ENCODE data around the gene PGBD5.

The PGBD5 gene

DNA sequence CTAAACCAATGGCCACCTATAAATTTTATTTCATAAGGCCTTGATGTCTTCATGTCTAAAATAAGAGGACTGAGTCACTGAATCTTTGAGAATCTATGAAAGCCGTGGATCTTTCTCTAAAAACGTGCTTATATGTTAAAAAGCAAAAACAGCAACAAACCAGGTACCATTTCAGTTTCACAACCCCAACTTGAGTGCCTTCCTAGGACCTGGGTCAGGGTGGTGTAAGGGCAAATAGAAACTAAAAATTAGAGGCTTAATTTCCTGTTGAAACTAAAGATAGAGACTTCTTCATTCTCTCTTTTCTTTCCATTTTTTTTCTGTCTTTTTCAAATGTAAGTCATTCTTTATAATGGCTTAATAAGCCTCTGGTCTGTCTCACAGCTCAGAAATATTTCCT lies 27.2 kb upstream of the PGBD5 start:
- H3K36me3 ChIP-seq (ENCODE audit: insufficient read depth, low read length), result no peaks in the 10 kb centered on the region
- no peak overlapping the region for H3K9ac ChIP-seq (ENCODE audit: low read length)
- no peak overlapping the region for H3K4me3 ChIP-seq (ENCODE audit: low read depth in 1 of 2, low read length in 2 of 2)
- H3K27me3 ChIP-seq (ENCODE audit: control insufficient read depth in 1 of 2, insufficient read depth in 2 of 2, low read length in 2 of 2), result no peaks in the 10 kb centered on the region
- no peak overlapping the region for H3K27ac ChIP-seq (ENCODE audit: low read depth, low read length)
- no peaks in the 10 kb centered on the region for H3K9me3 ChIP-seq (ENCODE audit: low read length)
- no peaks in the 10 kb centered on the region for H3K4me1 ChIP-seq (ENCODE audit: insufficient read depth, low read length)

DNA sequence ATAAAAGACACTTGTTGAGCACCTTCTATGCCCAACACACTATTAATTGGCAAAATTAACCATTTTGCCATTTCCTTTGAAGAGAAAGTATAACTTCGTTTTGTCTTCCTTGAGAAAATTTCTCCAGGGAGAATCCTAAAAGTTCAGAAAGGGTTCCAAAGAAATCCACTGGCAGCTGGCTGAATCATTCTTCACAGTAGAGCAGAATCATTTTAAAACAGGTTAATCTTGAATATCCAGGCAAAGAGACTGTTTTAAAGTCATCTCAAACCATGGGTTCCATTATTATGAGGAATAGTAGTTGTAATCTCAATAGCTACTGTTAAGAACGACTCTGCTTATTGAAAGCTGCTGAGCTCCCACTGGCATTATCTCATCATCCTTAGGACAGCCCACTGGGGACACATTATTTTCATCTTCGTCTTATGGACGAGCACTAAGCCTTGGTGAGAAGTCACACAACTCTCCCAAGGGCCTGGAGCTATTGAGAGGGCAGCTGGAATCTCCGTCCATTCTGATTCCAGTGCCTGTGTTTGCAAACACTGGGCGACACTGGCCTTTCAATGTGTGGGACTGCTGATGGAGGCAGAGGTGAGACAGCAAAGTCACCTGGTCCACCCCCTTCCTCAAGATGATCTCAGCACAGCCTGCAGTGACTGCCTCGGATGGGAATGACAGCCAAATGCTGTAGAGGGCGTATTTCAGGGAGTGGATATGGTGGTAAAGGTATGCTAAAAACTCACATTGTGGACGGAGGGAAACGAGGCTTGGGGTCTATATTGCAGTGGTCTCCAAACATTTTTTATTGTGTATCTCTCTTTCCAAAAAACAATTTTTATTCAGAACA lies 15.3 kb upstream of the PGBD5 start:
- no peaks in the 10 kb centered on the region for H3K27me3 ChIP-seq (ENCODE audit: control insufficient read depth in 1 of 2, insufficient read depth in 2 of 2, low read length in 2 of 2)
- no peak overlapping the region for H3K27ac ChIP-seq (ENCODE audit: low read depth, low read length)
- no peaks in the 10 kb centered on the region for H3K4me1 ChIP-seq (ENCODE audit: insufficient read depth, low read length)
- H3K9me3 ChIP-seq (ENCODE audit: low read length), result no peaks in the 10 kb centered on the region
- H3K4me3 ChIP-seq (ENCODE audit: low read depth in 1 of 2, low read length in 2 of 2), result no peak overlapping the region
- H3K9ac ChIP-seq (ENCODE audit: low read length), result no peak overlapping the region
- no peaks in the 10 kb centered on the region for H3K36me3 ChIP-seq (ENCODE audit: insufficient read depth, low read length)

DNA sequence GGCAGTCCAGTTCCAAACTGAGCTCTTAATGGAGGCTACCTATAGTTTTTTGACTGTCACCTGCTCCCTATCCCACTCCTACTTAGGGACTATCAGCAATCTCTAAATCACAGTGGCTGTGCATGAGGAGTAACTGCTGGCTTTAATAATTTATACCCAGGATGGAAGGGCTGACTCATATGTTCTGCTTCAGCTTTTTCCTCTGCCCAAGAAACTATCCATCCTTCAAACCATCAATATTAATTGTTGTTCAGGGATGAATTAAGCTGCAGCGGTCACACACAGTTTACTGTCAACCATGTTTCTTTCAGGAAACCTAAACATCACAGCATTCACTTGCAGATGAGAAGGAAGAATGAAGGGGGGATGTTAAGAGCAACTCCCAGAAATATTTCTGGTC lies 9.0 kb upstream of the PGBD5 start:
- no peaks in the 10 kb centered on the region for H3K9me3 ChIP-seq (ENCODE audit: low read length)
- no peak overlapping the region for H3K4me3 ChIP-seq (ENCODE audit: low read depth in 1 of 2, low read length in 2 of 2)
- H3K4me1 ChIP-seq (ENCODE audit: insufficient read depth, low read length), result no peaks in the 10 kb centered on the region
- no peak overlapping the region for H3K27ac ChIP-seq (ENCODE audit: low read depth, low read length)
- H3K36me3 ChIP-seq (ENCODE audit: insufficient read depth, low read length), result no peaks in the 10 kb centered on the region
- H3K9ac ChIP-seq (ENCODE audit: low read length), result no peak overlapping the region
- no peaks in the 10 kb centered on the region for H3K27me3 ChIP-seq (ENCODE audit: control insufficient read depth in 1 of 2, insufficient read depth in 2 of 2, low read length in 2 of 2)

DNA sequence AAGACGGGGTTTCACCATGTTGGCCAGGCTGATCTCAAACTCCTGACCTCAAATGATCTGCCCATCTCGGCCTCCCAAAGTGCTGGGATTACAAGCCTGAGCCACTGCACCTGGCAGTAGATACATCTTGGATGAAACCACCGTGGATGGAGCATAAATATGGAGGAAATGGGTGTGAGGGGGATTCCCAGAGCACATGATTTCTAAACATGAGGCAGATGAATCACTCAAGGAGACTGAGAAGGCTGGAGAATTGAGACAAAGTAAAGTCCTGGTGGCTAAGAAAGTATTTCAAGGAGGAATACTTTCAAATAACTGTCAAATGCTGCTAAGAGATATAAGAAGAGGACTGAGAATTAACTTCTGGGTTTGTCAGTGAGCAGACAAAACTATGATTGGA lies 5.4 kb upstream of the PGBD5 start:
- Histone ChIP-seq H3K27ac (ENCODE audit: low read depth, low read length) (no peak overlapping the region), H3K36me3 (ENCODE audit: insufficient read depth, low read length) (no peaks in the 10 kb centered on the region), H3K27me3 (ENCODE audit: control insufficient read depth in 1 of 2, insufficient read depth in 2 of 2, low read length in 2 of 2) (peaks cover 0 to 4% of the 10 kb centered on the region in 2 donors), H3K9ac (ENCODE audit: low read length) (no peak overlapping the region), H3K9me3 (ENCODE audit: low read length) (no peaks in the 10 kb centered on the region), H3K4me1 (ENCODE audit: insufficient read depth, low read length) (no peaks in the 10 kb centered on the region), H3K4me3 (ENCODE audit: low read depth in 1 of 2, low read length in 2 of 2) (no peak overlapping the region)

DNA sequence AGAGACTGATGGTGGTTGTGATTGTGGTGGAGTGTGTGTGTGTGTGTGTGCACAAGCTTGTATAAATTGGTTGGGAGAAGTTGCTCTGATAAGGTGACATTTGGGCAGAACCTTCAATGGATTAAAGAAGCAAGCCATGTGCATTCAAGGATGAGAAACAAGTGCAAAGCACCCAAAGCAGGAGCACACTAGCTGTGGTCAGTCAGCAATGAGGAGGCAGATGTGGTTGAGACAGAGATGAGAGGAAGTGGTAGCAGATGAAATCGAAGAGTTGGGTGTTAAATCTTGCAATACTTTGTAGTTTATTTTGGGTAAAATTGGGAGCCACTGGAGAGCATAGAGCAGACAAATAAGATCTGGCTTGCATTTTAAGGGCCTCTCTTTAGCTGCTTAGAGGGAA lies 4.4 kb upstream of the PGBD5 start:
- Histone ChIP-seq H3K4me1 (ENCODE audit: insufficient read depth, low read length) (no peaks in the 10 kb centered on the region), H3K4me3 (ENCODE audit: low read depth in 1 of 2, low read length in 2 of 2) (no peak overlapping the region), H3K27ac (ENCODE audit: low read depth, low read length) (no peak overlapping the region), H3K9ac (ENCODE audit: low read length) (no peak overlapping the region), H3K36me3 (ENCODE audit: insufficient read depth, low read length) (no peaks in the 10 kb centered on the region), H3K9me3 (ENCODE audit: low read length) (no peaks in the 10 kb centered on the region), H3K27me3 (ENCODE audit: control insufficient read depth in 1 of 2, insufficient read depth in 2 of 2, low read length in 2 of 2) (peaks cover 0 to 4% of the 10 kb centered on the region in 2 donors)

DNA sequence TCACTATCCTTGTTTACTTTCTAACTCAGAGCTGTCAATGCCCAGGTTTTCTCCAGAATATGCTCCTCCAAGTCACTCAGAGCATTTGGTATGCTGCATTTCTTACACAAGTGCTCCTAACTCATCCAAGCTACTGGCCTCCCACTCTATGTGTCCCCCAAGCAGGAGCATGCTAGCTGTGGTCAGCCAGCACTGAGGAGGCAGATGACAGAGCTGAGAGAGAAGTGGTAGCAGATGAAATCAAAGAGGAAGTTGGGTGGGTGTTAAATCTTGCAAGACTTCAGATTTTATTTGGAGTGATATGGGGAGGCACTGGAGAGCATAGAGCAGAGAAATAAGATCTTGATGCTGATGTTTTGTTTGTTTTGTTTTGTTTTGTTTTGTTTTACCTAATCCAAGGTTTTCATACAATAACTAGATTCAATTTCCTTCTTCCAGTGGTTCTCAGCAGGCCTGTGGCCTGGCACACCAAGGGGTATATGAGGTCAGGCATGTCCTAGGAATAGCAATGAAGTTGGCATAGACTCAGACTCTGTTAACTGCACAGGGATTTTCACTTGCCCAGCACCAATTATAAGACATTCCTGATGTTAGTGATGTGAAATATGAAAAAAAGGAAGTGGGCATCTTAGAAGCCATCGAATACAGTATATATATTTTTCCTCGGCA lies 3.1 kb upstream of the PGBD5 start:
- no peak overlapping the region for H3K4me3 ChIP-seq (ENCODE audit: low read depth in 1 of 2, low read length in 2 of 2)
- H3K4me1 ChIP-seq (ENCODE audit: insufficient read depth, low read length), result no peaks in the 10 kb centered on the region
- H3K9me3 ChIP-seq (ENCODE audit: low read length), result no peaks in the 10 kb centered on the region
- H3K36me3 ChIP-seq (ENCODE audit: insufficient read depth, low read length), result no peaks in the 10 kb centered on the region
- H3K27ac ChIP-seq (ENCODE audit: low read depth, low read length), result no peak overlapping the region
- H3K9ac ChIP-seq (ENCODE audit: low read length), result no peak overlapping the region
- H3K27me3 ChIP-seq (ENCODE audit: control insufficient read depth in 1 of 2, insufficient read depth in 2 of 2, low read length in 2 of 2), result peaks cover 6 to 17% of the 10 kb centered on the region in 2 donors

DNA sequence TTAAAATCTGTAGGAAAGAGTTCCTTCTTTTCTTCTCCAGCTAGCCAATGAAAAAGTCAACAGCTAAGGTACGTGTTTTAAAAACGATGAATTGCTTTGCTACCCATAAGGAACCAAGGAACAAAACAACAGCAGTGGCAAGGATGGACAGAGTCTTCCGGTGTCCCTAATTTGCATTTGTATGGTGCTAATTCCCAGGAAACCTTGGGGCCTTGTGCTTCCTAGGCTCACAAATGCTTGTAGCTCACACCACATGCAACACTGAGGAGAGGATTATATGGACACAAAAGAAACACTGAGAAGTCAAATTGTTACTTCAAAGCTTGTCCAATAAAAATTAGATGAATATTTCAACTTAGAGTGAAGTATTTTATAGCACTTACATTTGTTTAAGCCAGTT lies 1.8 kb upstream of the PGBD5 start:
- Histone ChIP-seq H3K4me3 (ENCODE audit: low read depth in 1 of 2, low read length in 2 of 2) (no peak overlapping the region), H3K27me3 (ENCODE audit: control insufficient read depth in 1 of 2, insufficient read depth in 2 of 2, low read length in 2 of 2) (peaks cover 16 to 30% of the 10 kb centered on the region in 2 donors), H3K4me1 (ENCODE audit: insufficient read depth, low read length) (no peaks in the 10 kb centered on the region), H3K27ac (ENCODE audit: low read depth, low read length) (no peak overlapping the region), H3K36me3 (ENCODE audit: insufficient read depth, low read length) (no peaks in the 10 kb centered on the region), H3K9me3 (ENCODE audit: low read length) (no peaks in the 10 kb centered on the region), H3K9ac (ENCODE audit: low read length) (no peak overlapping the region)

DNA sequence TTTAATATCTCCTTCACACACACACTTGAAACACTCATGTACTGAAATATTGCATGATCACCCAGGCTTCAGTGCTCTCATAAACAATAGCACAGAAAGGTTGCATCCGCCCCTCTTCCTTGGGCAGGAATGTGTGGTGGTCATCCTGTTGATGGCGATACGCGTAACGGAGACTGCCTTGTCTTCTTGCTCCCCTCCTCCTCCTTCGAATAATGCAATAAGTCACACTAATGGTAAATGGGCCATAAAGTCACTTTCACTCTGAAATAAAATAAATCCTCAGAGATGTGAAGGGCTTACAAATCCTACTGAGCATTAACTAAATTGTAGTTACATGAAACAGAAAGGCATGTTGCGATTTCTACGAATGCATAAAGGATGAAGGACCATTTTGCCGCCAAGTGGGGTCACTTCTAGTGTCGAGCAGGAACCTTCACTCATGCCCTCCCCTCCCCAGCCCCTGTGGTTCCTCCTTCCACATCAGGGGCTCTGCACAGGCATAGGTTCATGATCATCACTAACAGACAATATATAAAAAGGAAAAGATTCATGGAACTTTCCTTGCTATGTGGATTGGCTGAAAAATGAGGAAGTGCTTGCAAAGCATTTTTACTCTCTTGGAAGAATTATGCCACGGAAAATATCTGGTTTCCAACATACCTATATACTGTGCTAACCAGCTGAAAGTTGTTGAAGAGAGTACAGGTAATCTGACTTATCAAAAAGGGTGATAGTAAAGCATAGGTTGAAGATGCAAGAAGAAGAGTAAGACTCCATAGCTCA lies 1.2 kb upstream of the PGBD5 start:
- no peak overlapping the region for H3K9ac ChIP-seq (ENCODE audit: low read length)
- no peak overlapping the region for H3K27ac ChIP-seq (ENCODE audit: low read depth, low read length)
- H3K4me3 ChIP-seq (ENCODE audit: low read depth in 1 of 2, low read length in 2 of 2), result no peak overlapping the region
- no peaks in the 10 kb centered on the region for H3K4me1 ChIP-seq (ENCODE audit: insufficient read depth, low read length)
- H3K9me3 ChIP-seq (ENCODE audit: low read length), result no peaks in the 10 kb centered on the region
- H3K27me3 ChIP-seq (ENCODE audit: control insufficient read depth in 1 of 2, insufficient read depth in 2 of 2, low read length in 2 of 2), result peaks cover 21 to 37% of the 10 kb centered on the region in 2 donors
- no peaks in the 10 kb centered on the region for H3K36me3 ChIP-seq (ENCODE audit: insufficient read depth, low read length)

DNA sequence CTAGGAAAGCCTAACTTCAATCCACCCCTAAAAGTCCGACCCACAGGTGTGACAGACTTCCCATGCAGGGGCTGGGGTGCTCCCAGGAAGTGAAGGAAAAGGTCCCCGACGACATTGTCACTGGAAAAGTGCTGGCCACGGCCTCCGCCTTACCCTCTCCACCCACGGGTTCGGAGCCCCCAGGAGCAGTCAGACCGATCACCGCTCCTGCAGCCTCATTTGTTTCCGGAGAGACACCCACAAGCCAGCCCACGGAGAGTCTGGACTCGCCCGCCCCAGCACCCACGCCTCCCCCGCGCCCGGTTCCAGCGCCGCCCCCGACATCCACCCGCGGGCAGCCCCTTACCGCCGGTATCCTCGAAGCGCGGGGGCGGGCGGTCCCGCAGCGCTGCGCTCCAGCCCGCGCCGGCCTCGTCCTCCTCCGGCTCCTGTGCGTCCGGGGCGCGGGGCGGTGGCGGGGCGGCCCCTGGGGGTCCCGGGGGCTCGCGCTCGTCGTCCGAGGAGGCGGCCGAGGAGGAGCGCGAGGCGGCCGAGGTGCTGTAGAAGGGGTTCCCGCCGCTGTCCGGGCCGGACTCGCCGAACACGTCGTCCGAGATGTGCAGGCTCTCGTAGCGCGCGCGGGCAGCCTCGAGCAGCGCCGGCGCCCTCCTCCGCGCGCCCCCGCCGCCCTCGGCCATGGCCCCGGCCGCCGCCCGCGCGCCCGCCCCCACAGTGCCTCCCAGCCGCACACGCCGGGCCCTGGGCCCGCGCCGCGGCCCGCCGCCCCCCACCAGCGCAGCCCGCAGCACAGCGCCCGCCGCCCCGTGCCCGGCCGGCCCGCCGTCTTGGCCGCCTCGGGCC lies 660 bp downstream of the PGBD5 start:
- Histone ChIP-seq H3K36me3 (ENCODE audit: insufficient read depth, low read length) (no peaks in the 10 kb centered on the region), H3K9me3 (ENCODE audit: low read length) (no peaks in the 10 kb centered on the region), H3K4me3 (ENCODE audit: low read depth in 1 of 2, low read length in 2 of 2) (no peak overlapping the region), H3K27me3 (ENCODE audit: control insufficient read depth in 1 of 2, insufficient read depth in 2 of 2, low read length in 2 of 2) (peaks cover 21 to 46% of the 10 kb centered on the region in 2 donors), H3K4me1 (ENCODE audit: insufficient read depth, low read length) (no peaks in the 10 kb centered on the region), H3K9ac (ENCODE audit: low read length) (no peak overlapping the region), H3K27ac (ENCODE audit: low read depth, low read length) (no peak overlapping the region)

DNA sequence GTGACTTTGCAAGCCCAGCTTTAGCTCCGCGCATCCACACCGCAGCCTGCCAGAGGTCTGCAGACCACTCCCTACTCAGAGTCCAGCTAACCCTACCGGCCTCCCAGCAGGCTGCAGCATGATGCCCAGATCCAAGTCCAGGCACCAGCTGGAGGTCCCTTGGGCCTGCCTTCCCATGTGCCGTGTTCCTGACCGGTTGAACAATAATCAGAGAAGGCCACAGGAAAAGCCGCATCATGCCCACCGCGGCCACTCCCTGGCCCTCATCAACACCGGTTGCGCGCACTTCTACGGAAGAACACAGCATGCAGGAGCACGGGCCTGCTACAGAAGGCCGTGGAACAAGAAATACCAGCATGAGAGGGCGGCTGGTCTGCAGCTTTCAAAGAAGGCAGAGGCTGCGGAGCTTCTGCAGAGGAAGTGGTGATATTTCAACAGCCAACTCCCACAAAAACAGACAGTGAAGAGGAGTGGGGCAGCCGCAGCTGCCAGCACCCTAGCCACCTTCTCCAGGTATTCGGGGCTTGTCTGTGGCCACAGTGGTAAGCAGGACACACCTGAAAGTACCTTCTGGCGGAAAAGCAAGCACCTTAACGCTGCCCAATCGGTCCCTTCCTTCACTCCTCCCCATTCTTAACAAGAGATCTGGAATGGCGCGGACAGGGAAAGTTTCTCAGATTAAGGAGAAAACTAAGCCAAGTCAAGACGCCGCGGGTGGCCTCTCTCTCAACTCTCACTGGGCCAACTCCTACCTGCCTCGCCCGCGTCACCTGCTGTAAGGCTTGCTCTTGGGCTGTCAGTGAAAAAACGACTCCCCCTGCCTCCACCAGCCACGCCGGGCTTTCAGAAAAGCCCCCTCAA lies 1.5 kb downstream of the PGBD5 start:
- Histone ChIP-seq H3K9me3 (ENCODE audit: low read length) (no peaks in the 10 kb centered on the region), H3K27ac (ENCODE audit: low read depth, low read length) (no peak overlapping the region), H3K4me1 (ENCODE audit: insufficient read depth, low read length) (no peaks in the 10 kb centered on the region), H3K27me3 (ENCODE audit: control insufficient read depth in 1 of 2, insufficient read depth in 2 of 2, low read length in 2 of 2) (peaks cover 21 to 42% of the 10 kb centered on the region in 2 donors), H3K9ac (ENCODE audit: low read length) (no peak overlapping the region), H3K36me3 (ENCODE audit: insufficient read depth, low read length) (no peaks in the 10 kb centered on the region), H3K4me3 (ENCODE audit: low read depth in 1 of 2, low read length in 2 of 2) (no peak overlapping the region)

Data from muscle layer of colon (tissue), 2 donors.